MM.1S (cell line): ENCODE measurements around the gene LMTK2.

Source experiments
- EZH2phosphoT487 ChIP-seq: fragments of 300-600 bp; sonication (generic); IDR thresholded peaks from 2 replicates; pipeline ENCODE4 v1.6.1; 2018; ENCODE audit warnings: antibody characterized with exemption, low read length
- TF ChIP-seq, protein P1 (sequence below): fragments of 300-600 bp; sonication (generic); IDR thresholded peaks from 2 replicates; pipeline ENCODE4 v1.5.1; 2016; ENCODE audit warnings: antibody characterized with exemption, low read length, mixed read lengths

DNA sequence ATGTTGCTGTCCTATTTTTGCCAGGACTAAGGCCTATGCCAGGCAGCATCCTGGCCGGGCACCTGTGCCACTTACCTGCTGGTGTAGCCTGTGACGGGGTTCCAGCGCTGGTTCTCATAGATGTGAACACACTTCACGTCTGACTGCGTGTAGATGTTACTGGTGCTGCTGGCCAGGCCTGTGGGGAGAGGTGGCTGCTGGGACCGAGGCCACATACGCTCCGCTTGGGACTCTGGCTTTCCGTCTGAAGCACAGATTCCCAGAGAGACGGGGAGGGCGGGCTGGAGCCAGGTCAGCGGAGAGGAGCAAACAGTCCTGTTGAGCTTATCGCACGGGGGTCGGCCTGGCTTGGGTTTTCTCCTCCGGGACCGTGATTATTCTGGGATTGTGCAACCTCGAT is 121.3 kb downstream of the LMTK2 start:
- TF ChIP-seq, protein P1, sequence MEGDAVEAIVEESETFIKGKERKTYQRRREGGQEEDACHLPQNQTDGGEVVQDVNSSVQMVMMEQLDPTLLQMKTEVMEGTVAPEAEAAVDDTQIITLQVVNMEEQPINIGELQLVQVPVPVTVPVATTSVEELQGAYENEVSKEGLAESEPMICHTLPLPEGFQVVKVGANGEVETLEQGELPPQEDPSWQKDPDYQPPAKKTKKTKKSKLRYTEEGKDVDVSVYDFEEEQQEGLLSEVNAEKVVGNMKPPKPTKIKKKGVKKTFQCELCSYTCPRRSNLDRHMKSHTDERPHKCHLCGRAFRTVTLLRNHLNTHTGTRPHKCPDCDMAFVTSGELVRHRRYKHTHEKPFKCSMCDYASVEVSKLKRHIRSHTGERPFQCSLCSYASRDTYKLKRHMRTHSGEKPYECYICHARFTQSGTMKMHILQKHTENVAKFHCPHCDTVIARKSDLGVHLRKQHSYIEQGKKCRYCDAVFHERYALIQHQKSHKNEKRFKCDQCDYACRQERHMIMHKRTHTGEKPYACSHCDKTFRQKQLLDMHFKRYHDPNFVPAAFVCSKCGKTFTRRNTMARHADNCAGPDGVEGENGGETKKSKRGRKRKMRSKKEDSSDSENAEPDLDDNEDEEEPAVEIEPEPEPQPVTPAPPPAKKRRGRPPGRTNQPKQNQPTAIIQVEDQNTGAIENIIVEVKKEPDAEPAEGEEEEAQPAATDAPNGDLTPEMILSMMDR = no peak
- no peak for TF ChIP-seq EZH2phosphoT487
